ENCODE data around the gene CD180.

The CD180 gene

GRCh38 chr5:67188274-67189078, 8.1 kb downstream of the CD180 start:
- no peaks in the 10 kb centered on the region for H3K27me3 ChIP-seq (replicated peaks; ENCODE audit: control insufficient read depth, insufficient read depth, low read length)
- no peaks in the 10 kb centered on the region for H3K36me3 ChIP-seq (ENCODE audit: control insufficient read depth, insufficient read depth, low read length)
- TF ChIP-seq CTCF (IDR thresholded peaks at IDR 0.05; ENCODE audit: insufficient read depth, low read length, poor library complexity, severe bottlenecking) = no peak
- no peak for DNase-seq (ENCODE audit: extremely low read depth, insufficient read length)
- no peak overlapping the region for H3K4me3 ChIP-seq (replicated peaks; ENCODE audit: low read depth, low read length)

GRCh38 chr5:67187006-67187715, 9.4 kb downstream of the CD180 start:
- no peak for TF ChIP-seq CTCF (IDR thresholded peaks at IDR 0.05; ENCODE audit: insufficient read depth, low read length, poor library complexity, severe bottlenecking)
- H3K36me3 ChIP-seq (ENCODE audit: control insufficient read depth, insufficient read depth, low read length) = no peaks in the 10 kb centered on the region
- DNase-seq (ENCODE audit: extremely low read depth, insufficient read length) = no peak

GRCh38 chr5:67183859-67184258, 12.7 kb downstream of the CD180 start:
- Histone ChIP-seq H3K4me3 (replicated peaks; ENCODE audit: low read depth, low read length) (no peak overlapping the region), H3K27me3 (replicated peaks; ENCODE audit: control insufficient read depth, insufficient read depth, low read length) (no peaks in the 10 kb centered on the region), H3K36me3 (ENCODE audit: control insufficient read depth, insufficient read depth, low read length) (no peaks in the 10 kb centered on the region)
- no peak for DNase-seq (ENCODE audit: extremely low read depth, insufficient read length)
- no peak for TF ChIP-seq CTCF (IDR thresholded peaks at IDR 0.05; ENCODE audit: insufficient read depth, low read length, poor library complexity, severe bottlenecking)

More at GRCh38 chr5:67187006-67187715, 9.4 kb downstream of the CD180 start:
- Histone ChIP-seq H3K4me3 (replicated peaks; ENCODE audit: low read depth, low read length) (no peak overlapping the region), H3K27me3 (replicated peaks; ENCODE audit: control insufficient read depth, insufficient read depth, low read length) (no peaks in the 10 kb centered on the region)

GRCh38 chr5:67182301-67182790, 14.3 kb downstream of the CD180 start:
- no peaks in the 10 kb centered on the region for H3K27me3 ChIP-seq (replicated peaks; ENCODE audit: control insufficient read depth, insufficient read depth, low read length)
- no peak for TF ChIP-seq CTCF (IDR thresholded peaks at IDR 0.05; ENCODE audit: insufficient read depth, low read length, poor library complexity, severe bottlenecking)
- H3K36me3 ChIP-seq (ENCODE audit: control insufficient read depth, insufficient read depth, low read length) = no peaks in the 10 kb centered on the region
- H3K4me3 ChIP-seq (replicated peaks; ENCODE audit: low read depth, low read length) = no peak overlapping the region
- DNase-seq (ENCODE audit: extremely low read depth, insufficient read length) = no peak

GRCh38 chr5:67181648-67182221, 14.9 kb downstream of the CD180 start:
- no peaks in the 10 kb centered on the region for H3K36me3 ChIP-seq (ENCODE audit: control insufficient read depth, insufficient read depth, low read length)
- TF ChIP-seq CTCF (IDR thresholded peaks at IDR 0.05; ENCODE audit: insufficient read depth, low read length, poor library complexity, severe bottlenecking) = no peak
- H3K4me3 ChIP-seq (replicated peaks; ENCODE audit: low read depth, low read length) = no peak overlapping the region
- DNase-seq (ENCODE audit: extremely low read depth, insufficient read length) = no peak
- H3K27me3 ChIP-seq (replicated peaks; ENCODE audit: control insufficient read depth, insufficient read depth, low read length) = no peaks in the 10 kb centered on the region

All from GM06990 (cell line).